Karpas-422 (cell line): ENCODE results near the gene KLK11. TPM values are rescaled to one million over a fixed set of nuclear protein-coding genes. Genes with fewer than 3 reads are reported as not detected.

ENCODE experiments used
- DNase-seq: peaks from one replicate; pipeline ENCODE4 v3.0.0-alpha.2; 2015
- H2AFZ ChIP-seq: fragments of 200-600 bp; sonication (generic); 2 replicates; pipeline ENCODE4 v1.6.1; 2014; ENCODE audit warnings: antibody characterized with exemption, low read length, mixed read lengths
- H3K27ac ChIP-seq: fragments of 200-600 bp; sonication (generic); 2 replicates; pipeline ENCODE4 v1.5.1; 2014; ENCODE audit warnings: mild to moderate bottlenecking, low read length, moderate library complexity
- H3K27me3 ChIP-seq: fragments of 200-600 bp; sonication (generic); 2 replicates; pipeline ENCODE4 v1.6.1; 2014; ENCODE audit warnings: low read length, mixed read lengths
- H3K36me3 ChIP-seq: fragments of 200-600 bp; sonication (generic); 2 replicates; pipeline ENCODE4 v1.6.1; 2014; ENCODE audit warnings: low read length, mixed read lengths; ENCODE audit not compliant: insufficient read depth
- H3K4me1 ChIP-seq: fragments of 200-600 bp; sonication (generic); 2 replicates; pipeline ENCODE4 v1.6.1; 2014; ENCODE audit warnings: mild to moderate bottlenecking, low read length, mixed read lengths
- H3K4me2 ChIP-seq: fragments of 200-600 bp; sonication (generic); 2 replicates; pipeline ENCODE4 v1.6.1; 2014; ENCODE audit warnings: low read length, low read depth, mild to moderate bottlenecking; ENCODE audit not compliant: poor library complexity, severe bottlenecking
- H3K4me3 ChIP-seq: fragments of 200-600 bp; sonication (generic); 2 replicates; pipeline ENCODE4 v1.5.1; 2014; ENCODE audit warnings: mild to moderate bottlenecking, antibody characterized with exemption, low read length, mixed read lengths
- H3K79me2 ChIP-seq: fragments of 200-600 bp; sonication (generic); 2 replicates; pipeline ENCODE4 v1.6.1; 2014; ENCODE audit warnings: mild to moderate bottlenecking, low read length, mixed read lengths
- H3K9ac ChIP-seq: fragments of 200-600 bp; sonication (generic); 2 replicates; pipeline ENCODE4 v1.6.0; 2014; ENCODE audit warnings: low read length
- H3K9me2 ChIP-seq: fragments of 200-600 bp; sonication (generic), shearing (Covaris generic); replicated peaks from 2 replicates; pipeline ENCODE4 v1.6.0; 2014; ENCODE audit warnings: mild to moderate bottlenecking, low read length, moderate library complexity; ENCODE audit not compliant: insufficient read depth
- H3K9me3 ChIP-seq: fragments of 300-700, 200-600 bp; sonication (generic); 2 replicates; pipeline ENCODE4 v1.6.1; 2014; ENCODE audit warnings: low read length, mixed read lengths
- H4K20me1 ChIP-seq: fragments of 200-600 bp; sonication (generic); 2 replicates; pipeline ENCODE4 v1.6.1; 2014; ENCODE audit warnings: mild to moderate bottlenecking, antibody characterized with exemption, low read length, low read depth; ENCODE audit not compliant: insufficient read depth
- total RNA-seq: library from RNA; depleted of rRNA; stranded (reverse); fragments of >200 nt; shearing (Covaris generic); gene quantifications from 2 replicates; pipeline ENCODE4 v1.2.3, GENCODE V29; 2014; ENCODE audit warnings: low replicate concordance

Gene KLK11
- total RNA-seq, 1 experiment from 2014 or later: not detected

DNA sequence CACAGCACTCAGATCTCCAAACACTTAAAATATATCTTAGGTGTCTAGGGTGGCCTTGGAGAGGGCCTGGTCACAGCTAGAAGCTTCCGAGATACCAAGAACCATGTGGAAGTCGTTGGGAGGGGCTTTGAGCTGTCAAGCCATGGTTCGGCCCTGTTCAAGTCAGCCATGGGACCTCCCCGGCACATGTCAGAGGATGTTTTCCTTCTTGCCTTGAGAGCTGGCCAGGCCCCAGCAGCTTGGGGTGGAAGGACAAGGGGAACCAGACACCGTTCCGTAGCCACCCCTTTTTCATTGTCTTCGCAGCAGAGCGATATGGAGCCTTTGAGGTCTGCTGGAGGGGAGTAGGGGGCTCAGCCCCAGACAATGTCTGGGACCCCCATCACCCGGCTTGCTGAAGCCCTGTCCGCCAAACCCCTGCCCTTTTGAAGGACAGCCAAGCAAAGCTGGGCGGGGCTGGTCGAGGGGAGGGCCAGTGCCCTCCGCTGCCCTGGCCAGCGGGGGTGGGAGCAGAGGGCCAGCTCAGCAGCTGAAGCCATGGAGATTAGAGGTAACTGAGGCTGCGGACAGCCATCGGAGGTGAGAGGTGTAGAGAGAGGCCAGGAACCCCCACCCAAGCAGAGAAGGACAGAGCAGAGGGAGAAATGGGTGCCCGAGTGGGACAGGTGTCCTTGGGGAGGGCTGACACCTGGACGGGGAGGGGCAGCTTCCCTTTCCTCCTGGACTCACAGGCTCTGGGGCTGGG, 435 bp downstream of the KLK11 start:
- no peak overlapping the region for H3K9ac ChIP-seq
- no peak overlapping the region for H2AFZ ChIP-seq
- H3K27ac ChIP-seq: no peak overlapping the region
- H3K4me2 ChIP-seq: no peak overlapping the region
- no peak for DNase-seq
- no peaks in the 10 kb centered on the region for H3K9me2 ChIP-seq
- H4K20me1 ChIP-seq: no peaks in the 10 kb centered on the region
- no peaks in the 10 kb centered on the region for H3K36me3 ChIP-seq
- no peak overlapping the region for H3K4me3 ChIP-seq
- no peaks in the 10 kb centered on the region for H3K9me3 ChIP-seq
- no peaks in the 10 kb centered on the region for H3K27me3 ChIP-seq
- no peaks in the 10 kb centered on the region for H3K4me1 ChIP-seq
- no peaks in the 10 kb centered on the region for H3K79me2 ChIP-seq

DNA sequence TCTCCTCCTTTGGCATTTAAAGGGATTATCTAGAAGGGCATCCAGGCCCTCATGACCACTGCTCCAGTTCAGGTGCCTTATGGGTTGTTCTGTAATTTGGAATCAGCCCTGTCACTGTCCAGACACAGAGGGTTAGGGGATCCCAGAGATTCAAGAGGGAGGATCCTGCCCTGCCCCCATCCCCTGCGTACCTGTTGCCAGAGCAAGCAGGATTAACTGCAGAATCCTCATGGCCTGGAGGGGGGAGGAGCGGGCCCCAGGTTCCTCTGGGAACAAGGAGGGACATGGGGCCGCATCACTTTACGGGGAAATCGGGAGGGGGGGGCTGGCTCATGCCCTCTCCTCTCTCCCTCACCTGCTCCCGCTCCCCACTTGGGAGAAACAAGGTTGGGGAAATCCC, 1.0 kb downstream of the KLK11 start:
- H3K9me2 ChIP-seq: no peaks in the 10 kb centered on the region
- no peaks in the 10 kb centered on the region for H3K4me1 ChIP-seq
- H3K27me3 ChIP-seq: no peaks in the 10 kb centered on the region
- no peak overlapping the region for H3K27ac ChIP-seq
- H2AFZ ChIP-seq: no peak overlapping the region
- H3K36me3 ChIP-seq: no peaks in the 10 kb centered on the region
- no peaks in the 10 kb centered on the region for H4K20me1 ChIP-seq
- H3K79me2 ChIP-seq: no peaks in the 10 kb centered on the region
- DNase-seq: no peak
- H3K9me3 ChIP-seq: no peaks in the 10 kb centered on the region
- H3K4me3 ChIP-seq: no peak overlapping the region
- no peak overlapping the region for H3K9ac ChIP-seq
- H3K4me2 ChIP-seq: no peak overlapping the region

DNA sequence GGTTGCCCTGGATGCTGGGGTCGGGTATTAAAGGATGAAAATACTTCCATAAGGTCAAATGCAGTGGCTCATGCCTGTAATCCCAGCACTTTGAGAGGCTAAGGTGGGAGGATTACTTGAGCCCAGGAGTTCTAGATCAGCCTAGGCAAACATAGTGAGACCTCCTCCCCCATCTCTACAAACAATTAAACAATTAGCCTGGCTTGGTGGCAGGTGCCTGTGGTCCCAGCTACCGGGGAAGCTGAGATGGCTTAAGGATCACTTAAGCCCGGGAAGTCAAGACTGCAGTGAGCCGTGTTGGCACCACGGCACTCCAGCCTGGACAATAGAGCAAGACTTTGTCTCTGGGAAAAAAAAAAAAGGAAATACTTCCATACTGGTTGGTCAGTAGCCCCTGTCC, 1.5 kb downstream of the KLK11 start:
- H3K4me2 ChIP-seq: no peak overlapping the region
- H3K27me3 ChIP-seq: no peaks in the 10 kb centered on the region
- no peaks in the 10 kb centered on the region for H3K36me3 ChIP-seq
- no peaks in the 10 kb centered on the region for H3K4me1 ChIP-seq
- H3K79me2 ChIP-seq: no peaks in the 10 kb centered on the region
- H3K9ac ChIP-seq: no peak overlapping the region
- no peak overlapping the region for H3K4me3 ChIP-seq
- no peak overlapping the region for H3K27ac ChIP-seq
- DNase-seq: no peak
- H4K20me1 ChIP-seq: no peaks in the 10 kb centered on the region
- no peaks in the 10 kb centered on the region for H3K9me2 ChIP-seq
- no peak overlapping the region for H2AFZ ChIP-seq
- H3K9me3 ChIP-seq: no peaks in the 10 kb centered on the region

DNA sequence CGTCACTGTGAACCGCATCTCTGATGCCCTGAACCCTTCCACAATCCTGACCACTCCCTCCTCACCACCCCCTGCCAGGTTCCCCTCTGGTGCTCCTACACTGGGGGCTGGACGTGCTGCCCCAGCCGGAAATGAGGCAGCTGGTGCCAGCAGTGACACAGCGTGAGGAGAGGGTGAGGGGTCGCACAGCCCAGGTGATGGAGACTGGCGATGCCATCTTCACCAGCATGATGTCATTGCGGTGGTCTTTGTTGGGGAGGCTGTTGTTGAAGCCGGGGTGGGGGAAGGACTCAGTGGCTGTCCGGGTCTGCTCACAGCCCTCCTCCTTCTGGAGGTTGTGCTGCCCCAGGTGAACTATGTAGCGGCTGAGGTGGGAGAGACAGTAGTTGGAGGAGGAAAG, 2.5 kb downstream of the KLK11 start:
- Histone ChIP-seq H2AFZ (no peak overlapping the region), H3K4me1 (no peaks in the 10 kb centered on the region), H3K36me3 (no peaks in the 10 kb centered on the region)

DNA sequence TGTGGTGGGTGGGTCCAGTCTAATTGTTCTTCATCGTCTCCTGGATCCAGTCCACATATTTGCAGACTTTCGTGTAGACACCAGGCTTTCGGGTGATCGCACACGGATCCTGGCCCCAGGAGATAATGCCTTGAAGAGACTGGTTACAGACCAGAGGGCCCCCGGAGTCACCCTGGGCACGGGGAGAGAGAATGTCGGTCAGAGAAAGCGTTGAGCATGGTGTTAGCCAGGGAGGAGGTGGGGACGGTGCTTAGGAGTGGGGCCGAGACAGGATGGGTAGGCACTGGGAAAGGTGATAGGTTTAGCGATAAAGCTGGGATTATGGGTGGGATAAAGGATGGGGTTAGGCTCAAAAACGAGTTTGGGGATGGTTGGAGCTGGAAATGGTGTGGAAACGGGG, 3.9 kb downstream of the KLK11 start:
- no peaks in the 10 kb centered on the region for H3K36me3 ChIP-seq
- H3K9me2 ChIP-seq: no peaks in the 10 kb centered on the region
- H3K9me3 ChIP-seq: no peaks in the 10 kb centered on the region
- no peak for DNase-seq
- H3K9ac ChIP-seq: no peak overlapping the region
- H2AFZ ChIP-seq: no peak overlapping the region
- H4K20me1 ChIP-seq: no peaks in the 10 kb centered on the region
- no peak overlapping the region for H3K27ac ChIP-seq
- no peaks in the 10 kb centered on the region for H3K27me3 ChIP-seq
- no peak overlapping the region for H3K4me2 ChIP-seq
- no peaks in the 10 kb centered on the region for H3K79me2 ChIP-seq
- no peaks in the 10 kb centered on the region for H3K4me1 ChIP-seq
- H3K4me3 ChIP-seq: no peak overlapping the region

More for the DNA sequence above, 2.5 kb downstream of the KLK11 start:
- no peak for DNase-seq
- no peak overlapping the region for H3K27ac ChIP-seq
- no peak overlapping the region for H3K4me2 ChIP-seq
- H3K27me3 ChIP-seq: no peaks in the 10 kb centered on the region
- H3K9me2 ChIP-seq: no peaks in the 10 kb centered on the region
- no peaks in the 10 kb centered on the region for H4K20me1 ChIP-seq
- H3K79me2 ChIP-seq: no peaks in the 10 kb centered on the region
- H3K9me3 ChIP-seq: no peaks in the 10 kb centered on the region
- no peak overlapping the region for H3K4me3 ChIP-seq
- no peak overlapping the region for H3K9ac ChIP-seq

DNA sequence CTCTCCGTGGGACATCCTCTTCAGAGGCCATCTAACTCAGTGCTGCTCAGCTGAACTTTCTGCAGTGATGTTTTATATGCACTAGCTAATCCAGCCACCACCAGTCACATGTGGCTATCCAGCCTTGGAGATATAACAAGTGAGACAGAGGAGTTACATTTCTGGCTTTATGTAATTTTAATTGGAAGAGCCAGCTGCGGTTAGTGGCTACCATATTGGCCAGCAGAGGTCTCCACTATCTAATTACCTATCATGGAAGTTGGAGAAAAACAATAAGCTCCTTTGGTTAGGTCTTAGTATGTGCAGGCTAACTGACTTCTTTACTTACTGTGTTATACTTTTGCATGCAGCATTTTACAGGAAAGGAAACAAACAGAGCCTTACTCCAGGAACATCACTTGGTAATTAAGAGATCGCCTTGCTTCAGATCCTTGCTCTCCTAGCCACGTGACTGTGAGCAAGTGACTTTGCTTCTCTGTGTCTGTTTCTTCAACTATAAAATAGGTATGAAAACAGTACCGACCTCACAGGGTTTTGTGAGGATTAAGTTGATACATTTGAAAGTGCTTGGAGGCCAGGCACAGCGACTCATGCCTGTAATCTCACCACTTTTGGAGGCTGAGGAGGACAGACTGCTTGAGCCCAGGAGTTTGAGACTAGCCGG, 5.3 kb downstream of the KLK11 start:
- DNase-seq: peak; percentile 76
- Histone ChIP-seq H3K4me3 (no peak overlapping the region), H3K9ac (no peak overlapping the region), H3K9me2 (no peaks in the 10 kb centered on the region), H3K9me3 (no peaks in the 10 kb centered on the region), H2AFZ (no peak overlapping the region), H3K36me3 (no peaks in the 10 kb centered on the region), H3K27ac (no peak overlapping the region), H3K79me2 (no peaks in the 10 kb centered on the region), H3K4me1 (no peaks in the 10 kb centered on the region), H3K4me2 (no peak overlapping the region), H3K27me3 (no peaks in the 10 kb centered on the region), H4K20me1 (no peaks in the 10 kb centered on the region)

DNA sequence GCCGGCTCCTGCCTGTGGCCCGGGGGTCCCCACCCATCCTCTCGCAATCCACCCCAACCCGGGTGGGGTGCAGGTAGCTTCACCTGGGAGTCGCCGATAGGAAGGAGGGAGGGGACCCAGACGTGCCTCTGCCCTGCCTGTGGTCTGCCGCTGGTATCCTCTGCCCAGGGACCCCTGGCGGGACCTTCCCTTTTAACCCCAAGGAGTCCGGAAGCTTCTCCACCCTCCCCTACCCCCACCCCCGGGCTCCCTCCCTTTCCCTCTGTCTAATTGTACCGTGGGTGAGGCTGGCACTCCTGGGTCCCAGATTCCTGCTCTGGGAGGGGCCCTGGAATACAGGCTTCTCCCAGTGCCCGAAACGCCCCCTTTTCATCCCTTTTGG, 6.9 kb downstream of the KLK11 start, which contains the start of gene KLK10:
Gene KLK10, minus strand, starts transcription at position 166 of the 382 bp plus-strand sequence. CDS start 579 bp downstream, outside the sequence.
- H3K4me1 ChIP-seq: no peaks in the 10 kb centered on the region
- no peak within 1 kb of the TSS for H2AFZ ChIP-seq
- no peak within 1 kb of the TSS for H3K4me3 ChIP-seq
- H3K27ac ChIP-seq: no peak within 1 kb of the TSS
- H3K4me2 ChIP-seq: no peak within 1 kb of the TSS
- H3K9me2 ChIP-seq: no peaks in the 10 kb centered on the region
- H3K27me3 ChIP-seq: no peaks in the 10 kb centered on the region
- H3K9ac ChIP-seq: no peak within 1 kb of the TSS
- no peaks in the 10 kb centered on the region for H3K79me2 ChIP-seq
- DNase-seq: no peak
- peaks cover 3% of the 10 kb centered on the region; the same call in 1 of the 2 replicates for H4K20me1 ChIP-seq
- H3K36me3 ChIP-seq: no peaks in the 10 kb centered on the region
- H3K9me3 ChIP-seq: no peaks in the 10 kb centered on the region

DNA sequence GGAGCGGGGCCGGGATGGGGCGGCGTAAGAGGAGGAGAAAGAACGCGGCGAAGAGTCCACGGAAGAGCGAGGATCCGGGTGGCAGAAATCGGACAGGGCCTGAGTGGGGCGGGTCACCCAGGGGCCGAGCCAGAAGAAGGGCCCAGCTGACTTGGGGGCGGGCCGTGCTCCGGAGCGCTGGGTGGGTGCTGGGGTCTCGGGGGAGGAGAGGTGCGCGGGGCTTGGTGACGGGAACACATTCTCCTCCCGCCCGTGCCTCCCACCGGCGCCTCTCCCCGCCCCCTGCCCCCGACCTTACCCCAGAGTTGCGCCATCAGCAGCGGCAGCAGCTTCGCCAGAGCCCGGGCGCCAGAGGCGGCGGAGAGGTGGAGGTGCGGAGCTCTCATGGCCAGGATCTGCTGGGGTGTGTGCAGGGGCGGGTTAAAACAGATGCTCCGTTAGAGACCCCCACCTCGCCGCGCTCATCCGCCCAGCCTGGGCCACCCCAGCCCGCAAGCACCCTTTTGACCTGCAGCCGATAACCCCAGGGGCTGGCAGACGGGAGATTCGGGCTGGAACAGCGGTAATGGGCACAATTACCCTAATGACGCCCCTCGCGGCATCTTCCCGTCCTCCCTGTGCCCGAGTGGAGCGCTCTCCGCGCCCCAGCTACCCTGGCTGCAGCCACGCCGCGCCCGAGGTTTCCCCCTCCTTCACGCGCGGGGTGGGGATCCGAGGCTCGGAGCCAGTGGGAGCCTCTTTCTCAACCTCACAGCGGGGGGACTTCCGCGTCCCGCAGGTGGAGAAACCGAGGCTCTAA, 7.5 kb downstream of the KLK11 start:
- DNase-seq: no peak
- Histone ChIP-seq H3K4me1 (no peaks in the 10 kb centered on the region), H4K20me1 (peaks cover 3% of the 10 kb centered on the region; the same call in 1 of the 2 replicates), H3K27ac (no peak overlapping the region), H3K27me3 (no peaks in the 10 kb centered on the region), H2AFZ (no peak overlapping the region), H3K4me2 (no peak overlapping the region), H3K36me3 (no peaks in the 10 kb centered on the region), H3K9ac (no peak overlapping the region), H3K4me3 (no peak overlapping the region), H3K79me2 (no peaks in the 10 kb centered on the region), H3K9me2 (no peaks in the 10 kb centered on the region), H3K9me3 (no peaks in the 10 kb centered on the region)
